ENCODE measurements around the gene CNTNAP2.

DNA sequence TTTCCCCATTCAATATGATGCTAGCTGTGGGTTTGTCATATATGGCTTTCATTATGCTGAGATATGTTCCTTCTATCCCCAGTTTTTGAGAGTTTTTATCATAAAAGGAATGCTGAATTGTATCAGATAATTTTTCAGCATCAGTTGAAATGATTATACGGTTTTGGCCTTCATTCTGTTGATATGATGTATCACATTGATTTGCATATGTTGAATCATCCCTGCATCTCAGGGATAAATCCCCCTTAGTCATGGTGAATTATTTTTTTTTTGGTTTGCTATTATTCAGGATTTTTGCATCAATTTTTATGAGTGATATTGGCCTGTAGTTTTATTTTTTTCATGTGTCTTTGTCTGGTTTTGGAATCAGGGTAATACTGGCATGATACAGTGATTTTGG is 1321.6 kb downstream of the CNTNAP2 start:
- TF ChIP-seq GATA2 (IDR thresholded peaks at IDR 0.05; ENCODE audit: low read depth, low read length) (no peak), GATA3 (IDR thresholded peaks at IDR 0.05; ENCODE audit: low read depth, low read length) (no peak)
